GM12878 (cell line): ENCODE data around the gene TSEN34. TPM values are rescaled to one million over a fixed set of nuclear protein-coding genes. Genes with fewer than 3 reads are reported as not detected.

Experiments
- ATAC-seq: fragments of 200-7000 bp; cut with Tn5 transposase; 3 replicates; pipeline ENCODE4 v1.9.1; 2020; ENCODE audit warnings: mild to moderate bottlenecking, moderate library complexity
- BruUV-seq: library from RNA; stranded (reverse); fragments of 400-500 nt; replicated peaks from 2 replicates; lab custom pipeline; 2021; lab: Mats Ljungman, UMichigan
- CTCF ChIA-PET: fragments of 300-600 bp; sonication (Branson Sonifier 250); formaldehyde crosslinking; extraction: SDS; loops from one replicate; lab custom pipeline; 2021; ENCODE audit warnings: inconsistent platforms; lab: Yijun Ruan, JAX
- POLR2A ChIA-PET: fragments of 350-600 bp; formaldehyde crosslinking; extraction: SDS; loops from one replicate; lab custom pipeline; 2021; ENCODE audit warnings: inconsistent platforms; lab: Charles Lee
- RAD21 ChIA-PET: fragments of 300-600 bp; sonication (Branson Sonifier 250); formaldehyde crosslinking; loops from one replicate; lab custom pipeline; 2023; ENCODE audit warnings: antibody characterized with exemption; ENCODE audit not compliant: unreplicated experiment; lab: Charles Lee
- SMC1A ChIA-PET: fragments of 300-600 bp; sonication (Branson Sonifier 250); formaldehyde crosslinking; loops from one replicate; lab custom pipeline; 2023; ENCODE audit not compliant: unreplicated experiment, uncharacterized antibody; lab: Charles Lee
- DNase-seq: peaks from one replicate; pipeline ENCODE4 v3.0.0-alpha.2; 2011; ENCODE audit warnings: low read depth, low spot score
- FAIRE-seq: peaks from 3 replicates; lab custom pipeline; 2011; peaks lifted over from hg19 to GRCh38; lab: Jason Lieb, UNC
- H2AFZ ChIP-seq: 2 replicates; pipeline ENCODE4 v1.6.0; 2011; ENCODE audit warnings: low read depth, low read length, control low read depth; ENCODE audit not compliant: control insufficient read depth
- H3K27ac ChIP-seq: 2 replicates; pipeline ENCODE4 v1.5.1; 2011; ENCODE audit warnings: control low read depth; ENCODE audit not compliant: control insufficient read depth, insufficient read depth
- H3K27me3 ChIP-seq, 2 experiments: replicated peaks in 1 of 2; 2 replicates each; pipeline versions ENCODE4 v1.6.0 to v1.6.1; 2011; ENCODE audit warnings: low read length in 1 of 2; ENCODE audit not compliant: control insufficient read depth in 2 of 2, insufficient read depth in 2 of 2
- H3K36me3 ChIP-seq, 2 experiments: 2 replicates each; pipeline ENCODE4 v1.5.1; 2011; ENCODE audit warnings: low read length in 1 of 2; ENCODE audit not compliant: control insufficient read depth in 2 of 2, insufficient read depth in 2 of 2
- H3K4me1 ChIP-seq: 2 replicates; pipeline ENCODE4 v1.6.1; 2011; ENCODE audit warnings: mild to moderate bottlenecking, low read length, moderate library complexity, mixed read lengths; ENCODE audit not compliant: control insufficient read depth, insufficient read depth
- H3K4me2 ChIP-seq: 2 replicates; pipeline ENCODE4 v1.6.0; 2011; ENCODE audit warnings: control low read depth; ENCODE audit not compliant: control insufficient read depth, insufficient read depth
- H3K4me3 ChIP-seq: fragments of 200-600 bp; sonication (generic); 2 replicates; pipeline ENCODE4 v1.5.1; 2016
- H3K79me2 ChIP-seq: 2 replicates; pipeline ENCODE4 v1.6.0; 2011; ENCODE audit warnings: low read length; ENCODE audit not compliant: control insufficient read depth, insufficient read depth
- H3K9ac ChIP-seq: 2 replicates; pipeline ENCODE4 v1.8.0; 2011; ENCODE audit warnings: low read length, control low read depth, mixed read lengths; ENCODE audit not compliant: control insufficient read depth, insufficient read depth
- H3K9me3 ChIP-seq: replicated peaks from 3 replicates; pipeline ENCODE4 v1.5.1; 2011; ENCODE audit warnings: mild to moderate bottlenecking, low read length; ENCODE audit not compliant: control insufficient read depth, insufficient read depth
- H4K20me1 ChIP-seq: 2 replicates; pipeline ENCODE4 v1.6.0; 2011; ENCODE audit not compliant: control insufficient read depth, insufficient read depth
- BCL3 ChIP-seq: IDR thresholded peaks from 2 replicates; pipeline ENCODE4 v1.6.1; 2011; ENCODE audit warnings: borderline replicate concordance, low read depth, mild to moderate bottlenecking, moderate library complexity, low read length; ENCODE audit not compliant: insufficient read depth, poor library complexity, severe bottlenecking
- POLR2A ChIP-seq: IDR thresholded peaks from 2 replicates; pipeline ENCODE4 v1.6.1; 2011; ENCODE audit warnings: low read depth, mild to moderate bottlenecking, low read length
- SKIL ChIP-seq: fragments of 450-650 bp; IDR thresholded peaks from 2 replicates; pipeline ENCODE4 v1.6.1; 2017; ENCODE audit warnings: mild to moderate bottlenecking, low read depth, inconsistent platforms; ENCODE audit not compliant: poor library complexity, severe bottlenecking
- TCF3 ChIP-seq: IDR thresholded peaks from 2 replicates; pipeline ENCODE4 v1.6.1; 2012; ENCODE audit warnings: low read depth, mild to moderate bottlenecking, low read length, borderline replicate concordance; ENCODE audit not compliant: insufficient read depth
- WGBS: methylation state at CpG from one replicate; pipeline ENCODE4 v1.1.6; 2016; ENCODE audit warnings: low lambda C conversion rate; ENCODE audit not compliant: insufficient replicate concordance, insufficient coverage; ENCODE audit errors: missing lambda C conversion rate; 5-methylcytosine and 5-hydroxymethylcytosine counted together
- in situ Hi-C: fragments of 300-500 bp; cut with MboI; formaldehyde crosslinking; loops from 9 replicates; pipeline ENCODE4 v1.14.3; 2018; ENCODE audit warnings: mixed read lengths
- intact Hi-C: fragments of 100-400 bp; cut with micrococcal nuclease; formaldehyde crosslinking; loops from one replicate; pipeline ENCODE4 v1.14.2; 2022; ENCODE audit not compliant: unreplicated experiment
- polyA plus RNA-seq, 11 experiments: library from polyadenylated mRNA; depleted of rRNA in 4 of 11; unstranded in 6 of 11; stranded (reverse) in 5 of 11; fragments of >200 nt; fragmentation: Nextera tagmentation in 4 of 11; fragmentation: Illumina TruSeq in 1 of 11; extraction: Ambion mirVana in 4 of 11; extraction: Trizol in 1 of 11; gene quantifications; 1 replicate in 1 of 11; 2 replicates in 10 of 11; pipeline versions ENCODE4 v1.2.1 to v1.2.3, GENCODE V29; 2011 to 2016; ENCODE audit warnings: inconsistent platforms in 2 of 11, missing spikeins in 2 of 11, low read depth in 1 of 11
- total RNA-seq, 4 experiments: library from RNA; depleted of rRNA in 3 of 4; stranded (reverse); fragments of >200 nt in 3 of 4; fragmentation: Illumina TruSeq in 1 of 4; extraction: Trizol in 1 of 4; gene quantifications; 2 replicates each; pipeline versions ENCODE4 v1.2.1 to v1.2.3, GENCODE V29; 2013 to 2021

Gene TSEN34
- total and polyA plus RNA-seq, 10 of the 15 experiments (the other 5 are each of a cell fraction or from before 2014, with no cell fraction given) = 1.0 to 35.9 (median 16.8) TPM

GRCh38 chr19:54148158-54148557 lies 43.0 kb upstream of the TSEN34 start:
- DNase-seq (no peak), FAIRE-seq (no peak)
- Histone ChIP-seq H3K27ac (no peak overlapping the region), H3K27me3 (no peaks in the 10 kb centered on the region), H3K4me1 (no peaks in the 10 kb centered on the region), H4K20me1 (no peaks in the 10 kb centered on the region)
- SMC1A ChIA-PET = no interaction called here
- TF ChIP-seq SKIL (no peak), POLR2A (0 out of 2 replicates have a peak, but pooled peaks have one; percentile 27), TCF3 (no peak), BCL3 (no peak)
- TF ChIP-seq, all 136 proteins: peak for 1
- Histone ChIP-seq H3K4me2 (no peak overlapping the region), H2AFZ (no peak overlapping the region), H3K79me2 (no peaks in the 10 kb centered on the region), H3K36me3 (peaks cover 37 to 43% of the 10 kb centered on the region in 2 experiments; a peak in 3 of 4 replicates), H3K9me3 (no peaks in the 10 kb centered on the region), H3K9ac (no peak overlapping the region), H3K4me3 (no peak overlapping the region)
- intact Hi-C loops (no loop called here), in situ Hi-C loops (loop anchor here (25.0 kb wide), 1 partner anchor 1514 kb away; the partner anchor contains the start of gene U2AF2)
- 98% methylated on average over 13 of the region's 19 CpGs for WGBS
- POLR2A ChIA-PET = interaction anchor here (2.0 to 3.1 kb wide), 2 partner anchors 11 kb away, joined by 6 to 8 read pairs; partner anchors contain the start of gene LENG1
- BruUV-seq = no TSS peak
- RAD21 ChIA-PET = no interaction called here
- CTCF ChIA-PET = no interaction called here
- no peak for ATAC-seq
